Naive thymus-derived CD4-positive, alpha-beta T cell (primary cell): ENCODE results near the gene DACT2. TPM values are rescaled to one million over a fixed set of nuclear protein-coding genes. Genes with fewer than 3 reads are reported as not detected.
"Not testable (repeated sequence)": the region's sequence is repeated elsewhere in the genome, so short reads cannot be mapped to it uniquely, and the experiment has no call there.

Experiments
- ATAC-seq: fragments of 150-1000 bp; cut with Tn5 transposase; 2 replicates; pipeline ENCODE4 v1.10.0; 2021; ENCODE audit warnings: mild to moderate bottlenecking, moderate library complexity
- CTCF ChIA-PET: fragments of 350-600 bp; sonication (Branson Sonifier 250); formaldehyde crosslinking; loops from one replicate; lab custom pipeline; 2021; ENCODE audit warnings: antibody characterized with exemption; lab: Charles Lee
- POLR2A ChIA-PET: fragments of 350-600 bp; sonication (Branson Sonifier 250); formaldehyde crosslinking; loops from one replicate; lab custom pipeline; 2021; ENCODE audit warnings: antibody characterized with exemption, inconsistent platforms; lab: Charles Lee
- DNase-seq, 9 donors: peaks; one replicate each; pipeline versions ENCODE4 v3.0.0 to v3.0.0-alpha.2; 2020 to 2022; ENCODE audit warnings: mixed read lengths in 1 of 9
- H3K27ac ChIP-seq: one replicate; pipeline ENCODE4 v1.7.0; 2013; ENCODE audit warnings: mild to moderate bottlenecking, low read depth, low read length, moderate library complexity
- H3K27me3 ChIP-seq, 2 donors: one replicate each; pipeline ENCODE4 v1.7.0; 2013; ENCODE audit warnings: low read length in 2 of 2, mild to moderate bottlenecking in 2 of 2, moderate library complexity in 2 of 2; ENCODE audit not compliant: control insufficient read depth in 2 of 2, insufficient read depth in 2 of 2
- H3K36me3 ChIP-seq, 3 experiments: 1 replicate in 2 of 3; 2 replicates in 1 of 3; pipeline ENCODE4 v1.7.0; 2013; ENCODE audit warnings: low read length in 3 of 3, mild to moderate bottlenecking in 3 of 3, moderate library complexity in 1 of 3; ENCODE audit not compliant: insufficient read depth in 3 of 3, control insufficient read depth in 2 of 3
- H3K4me1 ChIP-seq, 2 donors: one replicate each; pipeline ENCODE4 v1.7.0; 2013; ENCODE audit warnings: low read length in 2 of 2, mild to moderate bottlenecking in 2 of 2, moderate library complexity in 1 of 2; ENCODE audit not compliant: control insufficient read depth in 2 of 2, insufficient read depth in 2 of 2
- H3K4me3 ChIP-seq: 2 replicates; pipeline ENCODE4 v1.7.0; 2013; ENCODE audit warnings: mild to moderate bottlenecking, low read length
- H3K9me3 ChIP-seq, 3 experiments: 1 replicate in 2 of 3; 2 replicates in 1 of 3; pipeline ENCODE4 v1.7.0; 2013; ENCODE audit warnings: low read length in 3 of 3; ENCODE audit not compliant: control insufficient read depth in 2 of 3
- H3K27ac Mint-ChIP-seq, 9 donors: one replicate each; pipeline ENCODE4 v1.8.0; 2020 to 2022; ENCODE audit warnings: mixed read lengths in 9 of 9, mild to moderate bottlenecking in 8 of 9, moderate library complexity in 5 of 9, inconsistent platforms in 2 of 9
- H3K27me3 Mint-ChIP-seq, 5 donors: one replicate each; pipeline ENCODE4 v1.8.0; 2021 to 2022; ENCODE audit warnings: mixed read lengths in 5 of 5, mild to moderate bottlenecking in 1 of 5
- H3K36me3 Mint-ChIP-seq, 5 donors: one replicate each; pipeline ENCODE4 v1.8.0; 2020 to 2022; ENCODE audit warnings: mixed read lengths in 5 of 5, mild to moderate bottlenecking in 3 of 5, inconsistent platforms in 1 of 5
- H3K4me1 Mint-ChIP-seq, 7 donors: one replicate each; pipeline ENCODE4 v1.8.0; 2020 to 2022; ENCODE audit warnings: mixed read lengths in 7 of 7, mild to moderate bottlenecking in 3 of 7, inconsistent platforms in 1 of 7
- H3K4me3 Mint-ChIP-seq, 10 donors: one replicate each; pipeline ENCODE4 v1.8.0; 2020 to 2022; ENCODE audit warnings: mild to moderate bottlenecking in 10 of 10, mixed read lengths in 10 of 10, moderate library complexity in 6 of 10, inconsistent platforms in 2 of 10
- H3K9me3 Mint-ChIP-seq, 11 donors: one replicate each; pipeline ENCODE4 v1.8.0; 2020 to 2022; ENCODE audit warnings: mixed read lengths in 11 of 11, mild to moderate bottlenecking in 4 of 11, inconsistent platforms in 1 of 11, moderate library complexity in 1 of 11
- intact Hi-C, 2 donors: fragments of 100-400 bp; cut with micrococcal nuclease; formaldehyde crosslinking; loops; one replicate each; pipeline ENCODE4 v1.15.1; 2023
- polyA plus RNA-seq, 2 donors: library from polyadenylated mRNA; unstranded; fragments of 300-500 nt; fragmentation: Illumina TruSeq; gene quantifications; one replicate each; pipeline ENCODE4 v1.2.3, GENCODE V29; 2021
- total RNA-seq, 6 experiments: library from RNA in 5 of 6; stranded (reverse) in 5 of 6; gene quantifications; 1 replicate in 5 of 6; 2 replicates in 1 of 6; pipeline ENCODE4 v1.2.3 and lab custom pipeline; 2021 to 2026

The DACT2 gene
- total and polyA plus RNA-seq, 7 experiments from 2014 or later = 0.65 TPM; not detected in 6

GRCh38 chr6:168292826-168293225 lies 26.8 kb downstream of the DACT2 start:
- H3K4me1 Mint-ChIP-seq = peaks cover 0 to 3% (median 0%) of the 10 kb centered on the region in 7 donors
- Histone ChIP-seq H3K27ac (no peak overlapping the region), H3K4me3 (no peak overlapping the region), H3K4me1 (no peaks in the 10 kb centered on the region), H3K27me3 (no peaks in the 10 kb centered on the region), H3K36me3 (no peaks in the 10 kb centered on the region), H3K9me3 (no peaks in the 10 kb centered on the region)
- DNase-seq (no peak), ATAC-seq (no peak)
- peaks cover 4 to 22% (median 10%) of the 10 kb centered on the region in 5 donors for H3K27me3 Mint-ChIP-seq
- H3K36me3 Mint-ChIP-seq = no peaks in the 10 kb centered on the region
- POLR2A ChIA-PET = no interaction called here
- H3K27ac Mint-ChIP-seq = no peak overlapping the region
- intact Hi-C loops = no loop called here
- no peak overlapping the region for H3K4me3 Mint-ChIP-seq
- CTCF ChIA-PET = no interaction called here
- no peaks in the 10 kb centered on the region for H3K9me3 Mint-ChIP-seq

DNA sequence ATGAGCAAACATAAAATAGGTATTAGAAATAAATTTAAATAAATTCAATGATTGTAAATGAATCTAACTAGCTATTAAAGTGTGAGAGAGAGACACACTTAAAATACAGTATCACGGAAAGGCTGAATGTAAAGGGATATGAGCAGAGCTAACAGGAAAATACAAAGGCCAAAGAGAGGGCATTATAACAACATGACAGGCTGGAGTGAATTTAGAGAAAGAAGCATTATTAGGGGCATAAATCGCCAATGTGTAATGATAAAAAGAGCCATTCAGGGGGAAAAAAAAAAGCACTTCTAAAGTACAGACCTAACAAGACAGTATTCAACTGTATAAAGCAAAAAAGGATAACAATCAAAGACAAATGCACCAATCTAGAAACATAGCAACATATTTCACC lies 28.1 kb downstream of the DACT2 start:
- intact Hi-C loops = no loop called here
- H3K4me1 ChIP-seq = no peaks in the 10 kb centered on the region
- H3K27ac Mint-ChIP-seq = no peak overlapping the region

DNA sequence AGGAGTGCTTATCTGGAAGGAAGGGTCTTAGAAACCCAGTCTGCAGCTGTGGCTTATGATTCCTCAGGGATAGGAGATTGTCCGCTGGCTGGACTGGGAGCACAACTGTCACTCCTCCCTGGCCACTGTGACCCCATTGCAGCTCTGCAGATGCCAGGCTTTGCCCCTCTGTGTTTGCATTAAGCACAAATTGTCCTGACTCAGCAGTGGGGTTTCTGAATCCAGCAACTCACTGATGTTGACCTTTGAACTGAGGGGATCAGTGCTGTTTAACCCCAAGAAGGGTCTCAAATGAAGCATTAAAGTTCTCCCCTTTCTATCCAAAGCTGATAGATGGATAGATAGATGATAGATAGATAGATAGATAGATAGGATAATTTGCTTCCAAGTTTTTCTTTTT lies 29.5 kb downstream of the DACT2 start:
- no peaks in the 10 kb centered on the region for H3K36me3 ChIP-seq
- POLR2A ChIA-PET = no interaction called here
- ATAC-seq = no peak
- H3K27ac ChIP-seq = no peak overlapping the region
- no peak overlapping the region for H3K27ac Mint-ChIP-seq
- H3K9me3 Mint-ChIP-seq = peaks cover 0 to 4% (median 0%) of the 10 kb centered on the region in 11 donors
- H3K27me3 ChIP-seq = no peaks in the 10 kb centered on the region
- no peak for DNase-seq
- H3K4me1 ChIP-seq = no peaks in the 10 kb centered on the region
- no peak overlapping the region for H3K4me3 ChIP-seq
- H3K36me3 Mint-ChIP-seq = no peaks in the 10 kb centered on the region
- H3K27me3 Mint-ChIP-seq = peaks cover 0 to 5% (median 2%) of the 10 kb centered on the region in 5 donors
- CTCF ChIA-PET = no interaction called here
- H3K4me1 Mint-ChIP-seq = peaks cover 0 to 3% (median 0%) of the 10 kb centered on the region in 7 donors
- no peaks in the 10 kb centered on the region for H3K9me3 ChIP-seq
- intact Hi-C loops = no loop called here
- no peak overlapping the region for H3K4me3 Mint-ChIP-seq

More for the DNA sequence above, 28.1 kb downstream of the DACT2 start:
- POLR2A ChIA-PET = no interaction called here
- Mint-ChIP-seq H3K4me3 (no peak overlapping the region), H3K27me3 (peaks cover 0 to 15% (median 10%) of the 10 kb centered on the region in 5 donors), H3K9me3 (no peaks in the 10 kb centered on the region), H3K36me3 (no peaks in the 10 kb centered on the region), H3K4me1 (peaks cover 0 to 3% (median 0%) of the 10 kb centered on the region in 7 donors)
- ATAC-seq = no peak
- H3K27ac ChIP-seq = no peak overlapping the region
- no peaks in the 10 kb centered on the region for H3K9me3 ChIP-seq
- H3K36me3 ChIP-seq = no peaks in the 10 kb centered on the region
- DNase-seq = no peak
- no peaks in the 10 kb centered on the region for H3K27me3 ChIP-seq
- CTCF ChIA-PET = no interaction called here
- H3K4me3 ChIP-seq = no peak overlapping the region

DNA sequence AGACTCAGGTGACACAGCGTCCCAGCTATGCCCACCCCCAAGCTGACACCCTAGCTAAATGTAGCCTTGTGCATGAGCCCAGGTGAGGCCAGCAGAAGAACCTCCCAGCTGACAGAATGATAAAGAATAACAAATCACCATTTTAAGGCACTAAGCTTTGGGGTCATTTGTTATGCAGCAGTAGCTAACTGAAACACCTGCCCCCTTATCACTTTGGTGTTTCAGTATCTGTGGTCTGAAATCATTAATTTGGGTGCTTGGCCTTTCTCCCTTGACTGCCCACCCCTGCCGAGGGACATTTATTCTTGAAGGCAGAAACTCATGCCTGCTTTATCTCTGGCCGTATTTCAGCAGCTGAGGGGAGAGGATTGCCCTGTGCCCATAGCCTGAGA lies 30.0 kb downstream of the DACT2 start:
- ATAC-seq = no peak
- POLR2A ChIA-PET = no interaction called here
- no peak overlapping the region for H3K4me3 Mint-ChIP-seq
- Histone ChIP-seq H3K4me1 (no peaks in the 10 kb centered on the region), H3K9me3 (no peaks in the 10 kb centered on the region), H3K27me3 (no peaks in the 10 kb centered on the region), H3K4me3 (no peak overlapping the region), H3K27ac (no peak overlapping the region), H3K36me3 (no peaks in the 10 kb centered on the region)
- no peak overlapping the region for H3K27ac Mint-ChIP-seq
- no peak for DNase-seq
- no peaks in the 10 kb centered on the region for H3K36me3 Mint-ChIP-seq
- peaks cover 0 to 3% (median 0%) of the 10 kb centered on the region in 7 donors for H3K4me1 Mint-ChIP-seq
- H3K27me3 Mint-ChIP-seq = peaks cover 0 to 6% (median 4%) of the 10 kb centered on the region in 5 donors
- CTCF ChIA-PET = no interaction called here
- H3K9me3 Mint-ChIP-seq = peaks cover 0 to 4% (median 0%) of the 10 kb centered on the region in 11 donors
- intact Hi-C loops = no loop called here

GRCh38 chr6:168288781-168289570 lies 30.6 kb downstream of the DACT2 start:
- POLR2A ChIA-PET = no interaction called here
- Histone ChIP-seq H3K27me3 (no peaks in the 10 kb centered on the region), H3K4me1 (no peaks in the 10 kb centered on the region), H3K36me3 (no peaks in the 10 kb centered on the region), H3K4me3 (no peak overlapping the region), H3K27ac (no peak overlapping the region), H3K9me3 (no peaks in the 10 kb centered on the region)
- CTCF ChIA-PET = no interaction called here
- no peaks in the 10 kb centered on the region for H3K36me3 Mint-ChIP-seq
- peaks cover 0 to 4% (median 0%) of the 10 kb centered on the region in 11 donors for H3K9me3 Mint-ChIP-seq
- peaks cover 0 to 3% (median 0%) of the 10 kb centered on the region in 7 donors for H3K4me1 Mint-ChIP-seq
- no peak overlapping the region for H3K4me3 Mint-ChIP-seq
- DNase-seq (no peak), ATAC-seq (no peak)
- H3K27ac Mint-ChIP-seq = no peak overlapping the region
- peaks cover 0 to 7% (median 6%) of the 10 kb centered on the region in 5 donors for H3K27me3 Mint-ChIP-seq
- intact Hi-C loops = no loop called here

GRCh38 chr6:168287460-168287859 lies 32.1 kb downstream of the DACT2 start:
- CTCF ChIA-PET, H3K4me1 Mint-ChIP-seq, H3K36me3 ChIP-seq, DNase-seq, H3K9me3 ChIP-seq, H3K27ac ChIP-seq, ATAC-seq, H3K27ac Mint-ChIP-seq, H3K4me3 Mint-ChIP-seq, H3K4me1 ChIP-seq, H3K27me3 Mint-ChIP-seq, H3K36me3 Mint-ChIP-seq, H3K27me3 ChIP-seq, intact Hi-C loops, H3K9me3 Mint-ChIP-seq, POLR2A ChIA-PET, H3K4me3 ChIP-seq: not testable (repeated sequence)
